GM12878 (cell line): Measurements from ENCODE around the gene C20orf173.

Source experiments
- EZH2 ChIP-seq: IDR thresholded peaks from 2 replicates; pipeline ENCODE4 v1.6.1; 2012; ENCODE audit warnings: low read depth, mild to moderate bottlenecking, control low read depth, inconsistent platforms, low read length, borderline replicate concordance; ENCODE audit not compliant: control insufficient read depth
- POLR2A ChIP-seq: IDR thresholded peaks from 2 replicates; pipeline ENCODE4 v1.6.1; 2011; ENCODE audit warnings: low read depth, mild to moderate bottlenecking, low read length

GRCh38 chr20:35479798-35480197 lies 49.7 kb downstream of the C20orf173 start:
- no peak for TF ChIP-seq EZH2
- TF ChIP-seq POLR2A, result no peak
